ENCODE measurements around the gene MGLL.
A peak's percentile ranks its signal among the peaks of the same experiment; 100 is the strongest.

MGLL gene

DNA sequence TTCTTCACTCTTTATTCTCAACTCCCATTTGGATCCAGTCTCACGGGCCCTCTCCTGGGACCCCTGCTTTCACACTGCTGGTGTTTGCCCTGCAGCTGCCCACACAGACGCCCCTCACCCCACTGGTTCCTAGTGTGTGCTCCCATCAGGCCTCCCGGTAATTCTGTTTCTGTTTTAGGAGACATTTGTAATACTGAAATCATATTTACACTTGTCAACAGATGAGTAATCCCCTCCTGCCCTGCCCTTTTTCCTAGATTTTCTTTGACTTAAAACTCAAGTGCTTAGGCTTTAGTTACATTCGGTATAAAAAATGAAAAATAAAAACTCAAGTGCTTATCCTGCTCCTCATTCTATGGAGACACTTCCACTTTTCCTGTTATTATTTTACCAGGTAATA, 167.9 kb downstream of the MGLL start:
- no peak for DNase-seq (ENCODE audit: low spot score)

GRCh38 chr3:127652246-127652995, 169.9 kb downstream of the MGLL start:
- peak; percentile 81 for DNase-seq (ENCODE audit: low spot score)

DNA sequence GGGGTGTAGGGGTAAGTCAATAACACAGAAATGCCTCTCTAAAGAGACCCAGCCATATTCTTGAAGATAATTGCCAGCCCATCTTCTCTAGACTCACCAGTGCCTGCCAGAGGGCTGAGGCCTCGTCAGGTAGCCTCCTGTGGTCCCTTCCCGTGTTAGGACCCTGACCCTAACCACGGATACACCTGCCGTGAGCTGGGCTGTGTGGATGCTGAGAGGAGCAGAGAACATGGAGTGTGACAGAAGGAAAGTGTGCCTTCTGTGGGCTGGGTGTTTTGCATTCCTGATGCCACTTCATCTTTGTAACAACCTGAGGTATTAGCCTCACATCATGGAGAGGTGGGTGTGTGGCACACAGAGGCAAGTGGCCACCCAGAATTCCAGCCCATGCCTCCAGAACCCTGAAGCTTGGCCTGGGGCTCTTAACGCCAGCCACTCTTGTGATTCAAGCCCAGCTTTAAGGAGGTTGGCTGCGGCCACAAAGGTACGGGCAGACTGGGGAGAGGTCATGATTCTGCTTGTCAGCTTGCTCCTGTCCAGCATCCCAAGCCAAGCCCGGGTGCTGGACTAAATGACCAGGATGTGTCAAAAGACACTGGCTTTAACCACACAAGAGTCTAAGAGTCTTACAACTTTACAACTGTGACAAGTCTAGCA, 170.7 kb downstream of the MGLL start:
- DNase-seq (ENCODE audit: low spot score) = no peak

- DNase-seq (ENCODE audit: low spot score) = no peak
Observed at GRCh38 chr3:127650236-127650635, 172.1 kb downstream of the MGLL start.

DNA sequence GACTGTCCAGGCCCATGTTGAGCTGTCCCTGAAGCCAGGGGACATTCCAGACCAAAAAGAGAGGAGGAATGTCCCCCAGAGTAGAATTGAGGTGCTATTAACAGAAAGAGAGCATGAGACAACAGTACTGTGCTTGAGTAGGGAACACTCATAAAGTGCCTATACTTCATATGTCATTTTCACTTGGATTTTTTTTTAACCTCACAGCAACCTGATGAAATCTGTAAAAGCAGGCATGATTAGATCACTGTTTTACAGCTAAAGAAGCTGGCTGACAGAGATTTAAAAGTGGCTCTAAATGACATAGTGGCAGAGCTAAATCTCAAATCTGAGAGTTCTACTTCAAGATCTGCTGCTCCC, 174.5 kb downstream of the MGLL start:
- DNase-seq (ENCODE audit: low spot score) = no peak

DNA sequence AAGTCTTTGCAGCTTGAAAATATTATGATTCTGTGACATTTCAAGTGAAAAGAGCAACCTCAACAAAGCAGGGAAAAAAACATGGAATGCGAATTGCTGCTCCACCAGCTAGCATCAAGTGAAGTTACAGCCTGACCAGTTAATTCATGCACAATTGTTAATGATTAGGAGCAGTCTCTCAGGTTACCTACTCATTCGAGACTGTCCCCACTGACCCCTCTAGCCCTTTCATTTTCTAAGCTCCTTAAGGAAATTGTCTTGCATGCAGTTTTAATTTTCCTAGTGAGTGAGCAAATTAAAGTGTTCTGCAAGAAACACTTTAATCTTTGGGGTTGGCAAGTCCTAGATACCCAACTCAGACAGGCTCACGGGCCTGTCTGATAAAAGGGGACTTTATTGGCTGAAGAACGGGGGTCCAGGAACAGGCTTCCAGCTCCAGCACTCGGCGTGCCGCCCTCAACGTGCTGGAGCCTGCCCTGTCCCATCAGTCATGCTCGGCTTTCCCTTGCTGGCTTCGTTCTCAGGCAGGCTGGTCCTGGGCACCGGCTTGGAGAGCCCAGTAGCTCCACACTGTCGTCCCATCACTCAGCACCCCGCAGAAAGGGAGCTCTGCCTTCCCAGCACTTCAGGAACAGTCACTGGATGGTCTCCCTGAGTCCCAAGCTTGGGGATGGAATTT, 175.0 kb downstream of the MGLL start:
- DNase-seq (ENCODE audit: low spot score) = no peak

GRCh38 chr3:127646501-127647046, 175.7 kb downstream of the MGLL start:
- DNase-seq (ENCODE audit: low spot score) = no peak

DNA sequence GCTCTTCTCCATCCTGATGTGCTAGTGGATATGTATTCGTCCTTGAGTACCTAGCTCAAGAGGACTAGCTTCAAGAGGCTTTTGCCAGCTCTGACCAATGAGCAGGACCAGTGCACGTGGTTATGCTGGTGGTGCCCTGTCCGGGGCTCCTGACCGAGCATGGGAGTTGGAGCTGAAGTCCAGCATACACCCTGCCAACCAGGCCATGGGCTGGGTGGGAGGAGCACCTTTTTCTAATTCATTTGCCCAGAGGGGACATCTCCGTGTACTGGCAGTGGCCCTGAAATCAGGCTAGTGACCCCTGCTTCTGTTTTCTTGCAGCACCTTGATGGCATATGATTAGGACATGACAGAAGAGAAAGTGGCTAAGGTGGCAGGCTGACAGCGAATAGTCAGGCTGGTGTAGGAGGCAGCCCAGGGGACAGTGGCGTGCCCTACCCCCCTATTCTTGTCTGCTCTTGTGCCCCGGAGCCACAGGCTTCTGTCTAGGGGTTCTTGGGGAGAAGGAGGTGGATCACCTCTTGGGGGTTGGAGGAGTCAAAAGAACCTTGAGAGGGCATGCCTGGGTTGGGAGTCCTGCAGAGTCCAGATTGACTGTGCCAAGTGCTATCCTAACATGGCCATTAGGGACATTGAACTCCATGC, 176.8 kb downstream of the MGLL start:
- DNase-seq (ENCODE audit: low spot score) = no peak

DNA sequence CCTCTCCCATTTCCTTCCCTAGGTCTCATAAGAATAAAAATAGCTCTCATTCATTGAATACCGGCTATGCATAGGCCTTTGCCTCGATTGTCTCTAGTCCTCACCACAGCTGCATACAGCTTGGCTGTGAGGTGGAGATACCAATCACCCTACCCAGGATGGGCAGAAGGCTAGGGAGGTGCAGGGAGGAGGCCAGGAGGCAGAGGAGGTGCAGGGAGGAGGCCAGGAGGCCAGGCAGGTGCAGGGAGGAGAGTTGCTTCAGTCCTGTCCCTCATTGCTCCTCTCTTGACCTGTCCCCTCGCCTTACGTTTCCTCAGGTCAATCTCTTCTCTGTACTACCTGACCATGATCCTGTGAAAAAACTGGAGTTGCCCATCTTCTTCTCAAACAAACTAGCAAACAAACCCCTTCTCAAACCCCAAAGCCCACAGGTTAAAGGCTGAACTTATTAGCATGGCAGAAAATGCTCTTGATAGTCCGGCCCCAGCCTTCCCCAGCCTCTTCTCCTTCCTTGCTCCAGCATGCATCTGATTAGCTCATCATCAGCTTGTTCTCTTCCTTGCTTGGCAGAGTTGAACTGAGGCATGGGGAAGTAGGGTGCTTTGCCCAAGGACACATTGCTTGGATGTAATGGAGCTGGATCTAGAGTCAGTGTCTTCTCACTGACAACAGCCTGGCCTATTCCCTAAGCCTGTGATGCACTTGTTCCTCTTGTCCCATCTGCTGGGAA, 177.5 kb downstream of the MGLL start:
- no peak for DNase-seq (ENCODE audit: low spot score)

DNA sequence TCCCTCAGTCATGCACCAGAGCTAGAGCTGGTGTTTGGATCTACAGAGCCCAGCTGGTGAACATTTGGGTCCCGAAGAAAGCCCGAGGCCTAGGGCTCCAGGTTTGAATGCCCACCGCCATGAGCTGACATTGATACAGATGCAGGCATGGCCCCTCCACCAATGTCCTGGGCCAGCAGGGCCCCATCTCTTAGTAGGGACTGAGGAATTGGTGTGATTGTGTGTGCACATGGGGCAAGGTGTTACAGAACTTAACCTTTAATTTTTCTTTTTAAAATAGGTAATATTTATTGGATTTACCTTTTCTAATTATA, 182.3 kb downstream of the MGLL start:
- no peak for DNase-seq (ENCODE audit: low spot score)

DNA sequence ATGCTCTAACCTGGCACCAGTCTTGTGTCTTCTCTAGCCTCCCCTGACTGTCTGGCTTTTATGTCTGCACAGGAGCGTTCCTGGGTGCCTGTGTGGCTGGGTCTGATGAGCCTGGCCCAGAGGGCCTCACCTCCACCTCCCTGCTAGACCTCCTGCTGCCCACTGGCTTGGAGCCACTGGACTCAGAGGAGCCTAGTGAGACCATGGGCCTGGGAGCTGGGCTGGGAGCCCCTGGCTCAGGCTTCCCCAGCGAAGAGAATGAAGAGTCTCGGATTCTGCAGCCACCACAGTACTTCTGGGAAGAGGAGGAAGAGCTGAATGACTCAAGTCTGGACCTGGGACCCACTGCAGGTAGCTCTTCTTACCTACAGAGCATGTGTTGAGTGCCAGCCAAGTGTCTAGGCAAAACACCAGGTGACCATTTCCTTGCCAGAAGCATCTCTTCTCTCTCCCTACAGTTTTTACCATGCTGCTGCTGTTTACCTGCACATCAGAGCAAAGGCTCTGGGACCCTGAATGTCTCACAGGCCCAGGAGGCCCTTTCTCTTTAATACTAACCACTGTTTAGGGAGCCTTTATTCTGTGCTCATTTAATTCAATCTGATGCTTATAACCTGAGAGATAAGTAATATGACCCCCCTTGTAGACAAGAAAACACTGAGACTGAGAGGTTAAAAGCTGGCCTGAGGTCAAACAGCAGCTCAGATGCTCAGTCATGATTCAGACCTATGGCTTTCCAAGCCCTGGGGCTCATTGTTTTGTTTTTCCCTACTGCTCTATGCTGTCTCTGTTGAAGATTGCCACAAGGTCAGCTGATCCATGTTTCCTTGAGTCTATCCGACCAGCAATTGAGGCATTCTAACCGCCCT, 182.9 kb downstream of the MGLL start:
- DNase-seq (ENCODE audit: low spot score) = peak; percentile 67
